Upper lobe of left lung (tissue), 6 donors: Measurements from ENCODE around the gene VDAC2. TPM values are rescaled to one million over a fixed set of nuclear protein-coding genes. Genes with fewer than 3 reads are reported as not detected.

Source experiments
- ATAC-seq, 2 donors: fragments of 200-7000 bp; cut with Tn5 transposase; one replicate each; pipeline ENCODE4 v1.9.1; 2022; ENCODE audit warnings: mild to moderate bottlenecking in 2 of 2, moderate library complexity in 2 of 2; ENCODE audit not compliant: low FRiP score in 2 of 2
- DNase-seq, 2 donors: peaks; one replicate each; pipeline ENCODE4 v3.0.0-alpha.2; 2019 to 2020
- H3K27ac ChIP-seq, 4 donors: fragments of 200-600 bp; sonication (generic); one replicate each; pipeline ENCODE4 v1.5.1; 2016 to 2019
- H3K27me3 ChIP-seq, 4 donors: fragments of 200-600 bp; sonication (generic); one replicate each; pipeline ENCODE4 v1.5.1; 2017 to 2019
- H3K36me3 ChIP-seq, 4 donors: fragments of 200-600 bp; sonication (generic); one replicate each; pipeline ENCODE4 v1.5.1; 2016 to 2019
- H3K4me1 ChIP-seq, 4 donors: fragments of 200-600 bp; sonication (generic); one replicate each; pipeline ENCODE4 v1.5.1; 2018 to 2019
- H3K4me3 ChIP-seq, 4 donors: fragments of 200-600 bp; sonication (generic); one replicate each; pipeline ENCODE4 v1.5.1; 2017 to 2019; ENCODE audit warnings: mild to moderate bottlenecking in 2 of 4, moderate library complexity in 1 of 4
- H3K9me3 ChIP-seq, 4 donors: fragments of 200-600 bp; sonication (generic); one replicate each; pipeline ENCODE4 v1.5.1; 2018 to 2019
- CTCF ChIP-seq, 6 experiments: fragments of 450-650 bp in 4 of 6; fragments of 200-600 bp in 2 of 6; sonication (generic) in 2 of 6; IDR thresholded peaks; one replicate each; pipeline ENCODE4 v1.5.1; 2016 to 2019; ENCODE audit warnings: antibody characterized with exemption in 6 of 6
- EP300 ChIP-seq, 4 donors: sonication (generic); formaldehyde crosslinking; IDR thresholded peaks; one replicate each; pipeline ENCODE4 v1.5.1; 2017; ENCODE audit warnings: antibody characterized with exemption in 4 of 4, control low read depth in 2 of 4
- POLR2A ChIP-seq, 4 donors: fragments of 450-650 bp; IDR thresholded peaks; one replicate each; pipeline ENCODE4 v1.5.1; 2016 to 2017; ENCODE audit warnings: antibody characterized with exemption in 4 of 4, mild to moderate bottlenecking in 2 of 4
- POLR2AphosphoS5 ChIP-seq, 2 donors: sonication (generic); formaldehyde crosslinking; IDR thresholded peaks; one replicate each; pipeline ENCODE4 v1.5.1; 2017; ENCODE audit warnings: antibody characterized with exemption in 2 of 2
- WGBS, 2 donors: methylation state at CpG; one replicate each; pipeline ENCODE4 v1.1.5; 2017 to 2018; 5-methylcytosine and 5-hydroxymethylcytosine counted together
- total RNA-seq, 6 donors: library from RNA; depleted of rRNA in 4 of 6; stranded (reverse); fragments of >200 nt in 4 of 6; gene quantifications; one replicate each; pipeline versions ENCODE4 v1.1.0 to v1.2.1, GENCODE V29; 2016 to 2021
- donor health status: DM: no; HTN: no; CAD: no; lungs with moderate emphysema.
- donor health status: DM: no; HTN: yes; CAD: no; lungs with severe emphysema.

The VDAC2 gene
- total RNA-seq, 6 donors from 2014 or later: 54.5 to 137 (median 98.8) TPM

- H3K4me1 ChIP-seq: peaks cover 41 to 56% (median 50%) of the 10 kb centered on the region in 4 donors
- H3K9me3 ChIP-seq: no peaks in the 10 kb centered on the region
- DNase-seq (peak in 1 of 2 donors; percentile 95), ATAC-seq (peak; percentile 59 to 67)
- peak overlapping the region in 2 of 4 donors; percentile 4 to 33 for H3K27ac ChIP-seq
- TF ChIP-seq CTCF (IDR thresholded peaks at IDR 0.05) (peak; percentile 81 to 91 (median 87)), POLR2AphosphoS5 (IDR thresholded peaks at IDR 0.05) (peak in 1 of 2 donors; percentile 37), EP300 (IDR thresholded peaks at IDR 0.05) (no peak)
- peaks cover 0 to 46% (median 14%) of the 10 kb centered on the region in 4 donors for H3K36me3 ChIP-seq
- no peaks in the 10 kb centered on the region for H3K27me3 ChIP-seq
- 24 to 25% methylated on average over 5 of the region's 5 CpGs for WGBS, 2 donors
- no peak overlapping the region for H3K4me3 ChIP-seq
Observed at GRCh38 chr10:75230600-75231038, 20.0 kb downstream of the VDAC2 start.

DNA sequence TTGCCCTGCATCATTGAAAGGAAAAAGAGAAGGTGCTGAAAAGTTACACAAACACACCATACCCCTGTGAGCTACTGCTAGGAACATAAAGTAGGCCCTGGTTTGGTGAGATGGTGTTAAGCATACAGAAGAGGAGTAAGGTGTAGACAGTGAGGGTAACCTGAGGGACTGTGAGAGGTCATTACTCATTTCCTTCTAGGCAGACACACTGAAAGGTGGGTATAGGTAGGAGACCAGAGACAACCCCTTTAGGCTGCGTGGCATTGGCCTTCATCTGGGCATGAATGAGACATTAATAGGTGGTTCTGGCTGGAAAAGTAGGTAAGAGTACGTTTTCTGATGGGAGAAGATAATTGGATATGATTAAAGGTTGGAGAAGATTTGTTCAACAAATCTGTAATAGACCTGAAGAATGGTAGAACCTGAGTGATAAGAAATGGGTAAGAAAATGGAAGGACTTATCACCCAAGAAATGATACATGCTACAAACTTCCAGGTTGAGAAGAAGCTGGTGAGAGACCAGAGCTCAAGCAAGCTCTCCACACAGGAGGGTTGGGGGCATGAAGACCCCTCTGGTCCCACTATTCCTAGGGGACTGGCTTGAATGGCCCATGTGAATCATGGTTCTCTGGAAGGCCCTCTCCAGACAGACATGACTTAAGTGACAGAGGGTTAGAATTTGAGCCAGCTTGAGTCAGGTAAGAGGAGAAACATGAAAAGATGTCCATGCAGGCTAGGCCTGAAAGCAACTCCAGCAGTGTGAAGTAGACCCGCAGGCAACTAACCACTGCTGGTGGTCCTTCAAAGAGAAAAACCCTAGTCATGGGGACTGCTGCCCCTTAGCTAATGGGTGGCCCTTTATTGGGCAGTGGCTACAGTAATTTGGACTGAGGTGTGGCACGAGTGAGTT is 21.3 kb downstream of the VDAC2 start:
- Histone ChIP-seq H3K27me3 (no peaks in the 10 kb centered on the region), H3K4me1 (peaks cover 28 to 45% (median 40%) of the 10 kb centered on the region in 4 donors), H3K36me3 (peaks cover 0 to 43% (median 14%) of the 10 kb centered on the region in 4 donors), H3K4me3 (no peak overlapping the region), H3K9me3 (no peaks in the 10 kb centered on the region), H3K27ac (peak overlapping the region in 1 of 4 donors; percentile 8)
- DNase-seq (no peak), ATAC-seq (no peak)
- WGBS, 2 donors: 86 to 90% methylated on average over 4 of the region's 4 CpGs
- TF ChIP-seq POLR2A (IDR thresholded peaks at IDR 0.05) (no peak), CTCF (IDR thresholded peaks at IDR 0.05) (no peak), POLR2AphosphoS5 (IDR thresholded peaks at IDR 0.05) (no peak), EP300 (IDR thresholded peaks at IDR 0.05) (no peak)

- DNase-seq (no peak), ATAC-seq (no peak)
- Histone ChIP-seq H3K27ac (peak overlapping the region; percentile 87 to 92 (median 88)), H3K9me3 (no peaks in the 10 kb centered on the region), H3K4me3 (peak overlapping the region in 3 of 4 donors; percentile 67 to 89 (median 80)), H3K36me3 (peaks cover 0 to 36% (median 14%) of the 10 kb centered on the region in 4 donors), H3K27me3 (no peaks in the 10 kb centered on the region), H3K4me1 (peaks cover 24 to 31% (median 28%) of the 10 kb centered on the region in 4 donors)
- whole genome bisulfite sequencing, 2 donors: 49 to 54% methylated on average over 12 to 14 of the region's 14 CpGs
- TF ChIP-seq CTCF (IDR thresholded peaks at IDR 0.05) (no peak), POLR2A (IDR thresholded peaks at IDR 0.05) (no peak), EP300 (IDR thresholded peaks at IDR 0.05) (no peak), POLR2AphosphoS5 (IDR thresholded peaks at IDR 0.05) (no peak)
Observed at GRCh38 chr10:75233444-75234016, 22.9 kb downstream of the VDAC2 start.

DNA sequence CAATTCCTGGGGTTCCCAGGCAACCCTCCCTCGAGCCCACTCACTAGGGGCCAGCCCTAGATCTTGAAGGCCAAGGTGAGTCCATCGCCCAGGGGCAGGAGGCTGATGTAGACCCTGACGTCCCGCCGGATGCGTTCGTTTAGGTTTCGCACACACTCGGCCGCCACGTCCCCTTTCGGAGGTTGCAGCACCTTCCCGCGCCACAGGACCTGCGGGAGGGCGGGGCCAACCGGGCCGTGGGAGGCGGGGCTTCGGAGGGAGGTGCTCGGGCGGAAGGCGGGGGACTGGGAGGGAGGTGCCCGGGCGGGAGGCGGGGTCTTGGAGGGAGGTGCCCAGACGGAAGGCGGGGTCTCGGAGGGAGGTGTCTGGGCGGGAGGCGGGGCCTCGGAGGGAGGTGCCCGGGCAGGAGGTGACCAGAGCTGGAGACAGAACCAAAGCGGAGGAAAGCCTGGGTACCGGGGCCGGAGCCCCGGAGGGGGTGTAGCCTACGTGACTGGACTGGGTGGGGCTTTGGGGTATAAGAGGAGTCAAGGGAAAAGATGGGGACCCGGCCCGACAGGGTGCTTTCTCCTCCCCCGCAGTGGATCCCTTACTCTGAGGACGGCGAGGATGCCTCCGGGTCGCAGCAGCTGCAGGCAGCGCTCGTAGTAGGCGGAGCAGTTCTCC is 23.6 kb downstream of the VDAC2 start:
- WGBS, 2 donors: 4 to 5% methylated on average over 22 to 29 of the region's 48 CpGs
- Histone ChIP-seq H3K36me3 (peaks cover 0 to 34% (median 14%) of the 10 kb centered on the region in 4 donors), H3K27ac (peak overlapping the region; percentile 87 to 92 (median 88)), H3K4me3 (peak overlapping the region; percentile 61 to 89 (median 74)), H3K9me3 (no peaks in the 10 kb centered on the region), H3K27me3 (no peaks in the 10 kb centered on the region), H3K4me1 (peaks cover 23 to 28% (median 26%) of the 10 kb centered on the region in 4 donors)
- TF ChIP-seq EP300 (IDR thresholded peaks at IDR 0.05) (no peak), CTCF (IDR thresholded peaks at IDR 0.05) (peak in 1 of 6 experiments; percentile 25), POLR2A (IDR thresholded peaks at IDR 0.05) (peak in 3 of 4 donors; percentile 11 to 57 (median 42)), POLR2AphosphoS5 (IDR thresholded peaks at IDR 0.05) (no peak)
- ATAC-seq: peak; percentile 88 to 95
- DNase-seq: peak; percentile 98 to 99
